ENCODE results near the gene GFRA3.
"Not testable (repeated sequence)": the region's sequence is repeated elsewhere in the genome, so short reads cannot be mapped to it uniquely, and the experiment has no call there.

GFRA3 gene, protein sequence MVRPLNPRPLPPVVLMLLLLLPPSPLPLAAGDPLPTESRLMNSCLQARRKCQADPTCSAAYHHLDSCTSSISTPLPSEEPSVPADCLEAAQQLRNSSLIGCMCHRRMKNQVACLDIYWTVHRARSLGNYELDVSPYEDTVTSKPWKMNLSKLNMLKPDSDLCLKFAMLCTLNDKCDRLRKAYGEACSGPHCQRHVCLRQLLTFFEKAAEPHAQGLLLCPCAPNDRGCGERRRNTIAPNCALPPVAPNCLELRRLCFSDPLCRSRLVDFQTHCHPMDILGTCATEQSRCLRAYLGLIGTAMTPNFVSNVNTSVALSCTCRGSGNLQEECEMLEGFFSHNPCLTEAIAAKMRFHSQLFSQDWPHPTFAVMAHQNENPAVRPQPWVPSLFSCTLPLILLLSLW

DNA sequence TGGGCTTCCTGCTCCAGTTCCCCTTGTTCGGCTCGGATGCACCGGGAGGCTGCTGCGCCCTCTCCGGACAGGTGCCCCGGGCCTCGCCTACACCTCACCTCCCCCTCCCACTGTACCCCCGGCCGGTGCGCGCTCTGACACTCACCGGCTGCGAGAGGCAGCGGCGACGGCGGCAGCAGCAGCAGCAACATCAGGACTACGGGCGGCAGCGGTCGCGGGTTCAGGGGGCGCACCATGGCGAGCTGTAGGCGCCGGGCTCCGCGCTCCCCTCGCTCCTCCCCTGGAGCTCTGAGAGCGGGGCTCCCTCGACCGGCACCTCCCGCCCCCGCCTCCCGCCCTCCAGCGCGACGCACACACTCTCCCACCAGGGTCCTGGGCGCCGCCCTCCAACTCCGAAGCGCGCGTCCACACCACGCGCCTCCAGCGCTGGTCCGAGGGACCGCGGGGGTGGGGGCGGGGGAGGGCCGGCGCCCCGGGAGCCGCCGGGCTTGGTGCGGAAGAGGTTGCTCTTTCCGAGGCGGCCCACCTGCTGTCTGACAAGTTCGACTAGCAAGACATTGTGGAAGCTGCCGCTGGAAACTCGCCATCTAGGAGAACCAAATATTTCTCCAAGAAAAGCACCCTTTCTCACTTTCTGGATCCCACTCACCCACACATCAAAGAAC, at the start of gene GFRA3:
TSS of gene GFRA3 (minus strand) at position 433 of the 665 bp plus-strand sequence. CDS start at position 236, 197 bp downstream.
- Histone ChIP-seq H3K4me3 (ENCODE audit: low read depth in 1 of 2, low read length in 1 of 2) (no peak within 1 kb of the TSS), H3K4me1 (ENCODE audit: control insufficient read depth in 1 of 2, insufficient read depth in 1 of 2, low read depth in 1 of 2, low read length in 1 of 2) (peaks cover 0 to 7% of the 10 kb centered on the region in 2 experiments)
- TF ChIP-seq, protein P1, sequence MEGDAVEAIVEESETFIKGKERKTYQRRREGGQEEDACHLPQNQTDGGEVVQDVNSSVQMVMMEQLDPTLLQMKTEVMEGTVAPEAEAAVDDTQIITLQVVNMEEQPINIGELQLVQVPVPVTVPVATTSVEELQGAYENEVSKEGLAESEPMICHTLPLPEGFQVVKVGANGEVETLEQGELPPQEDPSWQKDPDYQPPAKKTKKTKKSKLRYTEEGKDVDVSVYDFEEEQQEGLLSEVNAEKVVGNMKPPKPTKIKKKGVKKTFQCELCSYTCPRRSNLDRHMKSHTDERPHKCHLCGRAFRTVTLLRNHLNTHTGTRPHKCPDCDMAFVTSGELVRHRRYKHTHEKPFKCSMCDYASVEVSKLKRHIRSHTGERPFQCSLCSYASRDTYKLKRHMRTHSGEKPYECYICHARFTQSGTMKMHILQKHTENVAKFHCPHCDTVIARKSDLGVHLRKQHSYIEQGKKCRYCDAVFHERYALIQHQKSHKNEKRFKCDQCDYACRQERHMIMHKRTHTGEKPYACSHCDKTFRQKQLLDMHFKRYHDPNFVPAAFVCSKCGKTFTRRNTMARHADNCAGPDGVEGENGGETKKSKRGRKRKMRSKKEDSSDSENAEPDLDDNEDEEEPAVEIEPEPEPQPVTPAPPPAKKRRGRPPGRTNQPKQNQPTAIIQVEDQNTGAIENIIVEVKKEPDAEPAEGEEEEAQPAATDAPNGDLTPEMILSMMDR (IDR thresholded peaks at IDR 0.05) = no peak

DNA sequence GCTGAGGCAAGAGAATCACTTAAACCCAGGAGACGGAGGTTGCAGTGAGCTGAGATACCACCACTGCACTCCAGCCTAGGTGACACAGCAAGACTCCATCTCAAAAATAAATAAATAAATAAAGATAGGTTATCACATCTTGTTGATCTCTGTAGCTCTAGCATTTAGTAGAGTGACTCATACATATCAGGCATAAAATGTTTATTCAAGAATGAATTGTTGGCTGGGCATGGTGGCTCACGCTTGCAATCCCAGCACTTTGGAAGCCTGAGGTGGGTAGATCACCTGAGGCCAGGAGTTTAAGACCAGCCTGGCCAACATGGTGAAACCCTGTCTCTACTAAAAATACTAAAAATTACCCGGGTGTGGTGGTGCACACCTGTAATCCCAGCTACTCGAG, 43.8 kb upstream of the GFRA3 start:
- H3K36me3 ChIP-seq = peaks cover 43% of the 10 kb centered on the region
- not testable (repeated sequence) for H3K9me3 ChIP-seq; H3K4me1 ChIP-seq (ENCODE audit: control insufficient read depth in 1 of 2, insufficient read depth in 1 of 2, low read depth in 1 of 2, low read length in 1 of 2); H3K27me3 ChIP-seq; H3K4me3 ChIP-seq (ENCODE audit: low read depth in 1 of 2, low read length in 1 of 2); H3K27ac ChIP-seq

More for the DNA sequence above, at the start of gene GFRA3:
- Histone ChIP-seq H3K36me3 (no peaks in the 10 kb centered on the region), H3K27ac (no peak within 1 kb of the TSS), H3K9me3 (no peaks in the 10 kb centered on the region), H3K27me3 (peaks cover 46% of the 10 kb centered on the region)

DNA sequence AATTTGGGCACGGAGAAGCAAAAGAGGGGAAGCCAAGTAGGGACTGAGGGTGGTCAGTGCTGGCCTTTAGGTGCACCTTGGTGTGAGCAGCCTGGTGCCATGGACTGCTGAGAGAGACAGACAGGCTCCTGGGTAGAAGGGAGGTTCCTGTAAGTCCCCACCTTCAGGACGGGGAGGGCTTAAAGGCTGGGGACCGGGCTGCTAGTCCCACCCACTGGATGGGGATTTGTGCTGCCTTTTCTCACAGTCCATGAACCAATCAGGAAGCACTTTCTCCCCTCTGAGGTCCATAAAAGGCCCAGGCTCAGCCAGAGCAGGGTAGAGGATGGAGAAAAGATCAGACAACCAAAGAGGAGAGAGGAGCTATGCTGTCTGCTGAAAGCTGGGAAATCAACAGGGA, 41.9 kb upstream of the GFRA3 start:
- TF ChIP-seq, protein P1 (IDR thresholded peaks at IDR 0.05) = no peak
- Histone ChIP-seq H3K4me3 (ENCODE audit: low read depth in 1 of 2, low read length in 1 of 2) (no peak overlapping the region), H3K4me1 (ENCODE audit: control insufficient read depth in 1 of 2, insufficient read depth in 1 of 2, low read depth in 1 of 2, low read length in 1 of 2) (no peaks in the 10 kb centered on the region), H3K36me3 (peaks cover 39% of the 10 kb centered on the region), H3K9me3 (no peaks in the 10 kb centered on the region), H3K27me3 (no peaks in the 10 kb centered on the region), H3K27ac (no peak overlapping the region)

DNA sequence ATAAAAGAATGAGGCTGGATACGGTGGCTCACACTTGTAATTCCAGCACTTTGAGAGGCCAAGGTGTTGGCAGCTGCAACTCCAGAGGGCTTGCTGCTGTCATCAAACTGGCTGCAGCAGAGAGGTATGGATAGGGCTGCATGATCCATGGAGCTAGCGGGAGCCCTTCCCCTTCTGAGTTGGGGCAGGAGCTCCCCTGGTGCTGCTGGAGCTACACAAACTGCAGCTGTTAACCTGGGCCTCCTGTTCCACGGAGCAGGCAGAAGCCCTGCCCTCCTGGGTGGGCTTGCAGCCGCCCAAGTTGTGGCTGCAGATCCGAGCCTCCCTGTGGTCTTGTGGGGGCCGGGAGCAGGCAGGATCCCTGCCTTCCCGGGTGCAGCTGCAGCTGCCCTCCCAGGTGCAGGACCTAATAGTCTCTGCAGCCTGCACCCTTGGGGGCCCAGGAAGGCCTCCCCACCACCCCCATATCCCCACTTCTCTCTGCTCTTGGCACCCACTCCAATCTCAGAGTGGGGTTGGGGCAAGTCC, 41.4 kb upstream of the GFRA3 start:
- Histone ChIP-seq H3K27ac (no peak overlapping the region), H3K36me3 (peaks cover 39% of the 10 kb centered on the region), H3K4me1 (ENCODE audit: control insufficient read depth in 1 of 2, insufficient read depth in 1 of 2, low read depth in 1 of 2, low read length in 1 of 2) (no peaks in the 10 kb centered on the region), H3K27me3 (no peaks in the 10 kb centered on the region), H3K4me3 (ENCODE audit: low read depth in 1 of 2, low read length in 1 of 2) (no peak overlapping the region), H3K9me3 (no peaks in the 10 kb centered on the region)
- TF ChIP-seq, protein P1 (IDR thresholded peaks at IDR 0.05) = no peak

DNA sequence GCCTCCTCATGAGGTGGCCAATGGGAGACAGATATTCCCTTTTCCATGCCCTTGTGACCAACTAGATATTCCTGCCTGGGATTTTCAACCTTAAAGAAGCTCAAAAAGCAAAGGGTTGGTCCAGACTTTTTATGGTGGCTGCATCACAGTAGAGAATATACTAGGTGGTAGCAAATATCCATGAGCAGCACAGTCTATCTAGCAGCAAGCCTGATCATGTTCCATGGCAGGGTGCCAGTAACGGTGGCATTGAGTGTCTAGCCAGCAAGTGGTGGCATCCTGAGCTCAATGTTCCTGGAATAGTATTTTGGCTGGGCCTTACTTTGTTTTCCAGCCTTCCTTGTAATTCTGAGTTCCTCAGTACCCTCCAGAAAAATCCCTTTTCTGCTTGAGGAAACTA, 31.4 kb upstream of the GFRA3 start:
- no peaks in the 10 kb centered on the region for H3K4me1 ChIP-seq (ENCODE audit: control insufficient read depth in 1 of 2, insufficient read depth in 1 of 2, low read depth in 1 of 2, low read length in 1 of 2)
- H3K27me3 ChIP-seq = no peaks in the 10 kb centered on the region
- H3K9me3 ChIP-seq = no peaks in the 10 kb centered on the region
- TF ChIP-seq, protein P1 (IDR thresholded peaks at IDR 0.05) = no peak
- no peak overlapping the region for H3K4me3 ChIP-seq (ENCODE audit: low read depth in 1 of 2, low read length in 1 of 2)
- no peak overlapping the region for H3K27ac ChIP-seq
- H3K36me3 ChIP-seq = peaks cover 10% of the 10 kb centered on the region

DNA sequence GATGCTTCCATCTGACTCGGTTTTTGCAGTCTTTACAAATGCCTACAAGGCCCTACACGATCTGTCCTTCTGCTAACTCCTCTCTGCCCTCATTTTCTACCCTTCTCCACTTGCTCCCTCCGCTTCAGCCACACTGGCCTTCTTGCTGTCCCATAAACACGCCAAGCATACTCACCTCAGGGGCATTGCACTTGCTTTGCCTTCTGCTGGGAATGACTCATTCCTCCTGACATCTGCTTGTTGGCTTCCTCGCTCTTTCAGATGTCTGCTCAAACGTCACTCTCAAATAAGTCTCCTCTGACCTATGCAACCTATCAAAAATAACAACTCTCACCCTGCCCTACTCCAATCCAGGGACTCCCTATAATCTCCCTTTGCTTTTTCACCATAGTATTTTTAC, 29.0 kb upstream of the GFRA3 start:
- TF ChIP-seq, protein P1 (IDR thresholded peaks at IDR 0.05) = no peak
- H3K27ac ChIP-seq = no peak overlapping the region
- H3K9me3 ChIP-seq = no peaks in the 10 kb centered on the region
- H3K27me3 ChIP-seq = no peaks in the 10 kb centered on the region
- peaks cover 10% of the 10 kb centered on the region for H3K36me3 ChIP-seq
- H3K4me3 ChIP-seq (ENCODE audit: low read depth in 1 of 2, low read length in 1 of 2) = no peak overlapping the region
- H3K4me1 ChIP-seq (ENCODE audit: control insufficient read depth in 1 of 2, insufficient read depth in 1 of 2, low read depth in 1 of 2, low read length in 1 of 2) = no peaks in the 10 kb centered on the region

Data from neutrophil (primary cell).